ENCODE data around the gene CCDC178. TPM values are rescaled to one million over a fixed set of nuclear protein-coding genes. Genes with fewer than 3 reads are reported as not detected.

The CCDC178 gene
- total RNA-seq, 1 donor, result 0.43 TPM

GRCh38 chr18:32909798-32910561, 530.5 kb downstream of the CCDC178 start:
- no peak overlapping the region for H3K4me3 ChIP-seq (ENCODE audit: low read depth, low read length)
- DNase-seq (ENCODE audit: low read depth), result no peak
- TF ChIP-seq CTCF (IDR thresholded peaks at IDR 0.05; ENCODE audit: insufficient read depth, low read depth, low read length), result no peak

- H3K4me3 ChIP-seq (ENCODE audit: low read depth, low read length), result no peak overlapping the region
- TF ChIP-seq CTCF (IDR thresholded peaks at IDR 0.05; ENCODE audit: insufficient read depth, low read depth, low read length), result no peak
- no peak for DNase-seq (ENCODE audit: low read depth)
Observed at GRCh38 chr18:32908424-32908805, 532.1 kb downstream of the CCDC178 start.

GRCh38 chr18:32907648-32908423, 532.7 kb downstream of the CCDC178 start:
- no peak for TF ChIP-seq CTCF (IDR thresholded peaks at IDR 0.05; ENCODE audit: insufficient read depth, low read depth, low read length)
- DNase-seq (ENCODE audit: low read depth), result no peak
- H3K4me3 ChIP-seq (ENCODE audit: low read depth, low read length), result no peak overlapping the region

DNA sequence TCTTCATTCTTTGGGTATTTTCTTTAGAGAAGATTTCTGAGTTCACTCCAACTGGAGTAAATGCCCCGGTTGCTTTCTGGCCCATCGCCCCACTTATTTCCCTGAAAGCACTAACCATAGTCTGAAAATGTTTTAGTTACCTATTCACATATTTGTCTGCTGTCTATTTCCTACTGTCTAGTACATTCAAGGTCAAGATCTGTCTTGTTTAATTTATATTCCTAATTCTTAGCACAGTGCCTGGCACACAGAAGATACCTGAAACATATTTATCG, 533.3 kb downstream of the CCDC178 start:
- H3K4me3 ChIP-seq (ENCODE audit: low read depth, low read length), result no peak overlapping the region
- no peak for TF ChIP-seq CTCF (IDR thresholded peaks at IDR 0.05; ENCODE audit: insufficient read depth, low read depth, low read length)
- DNase-seq (ENCODE audit: low read depth), result no peak

- no peak for TF ChIP-seq CTCF (IDR thresholded peaks at IDR 0.05; ENCODE audit: insufficient read depth, low read depth, low read length)
- no peak overlapping the region for H3K4me3 ChIP-seq (ENCODE audit: low read depth, low read length)
- DNase-seq (ENCODE audit: low read depth), result no peak
Observed at GRCh38 chr18:32906506-32907310, 533.8 kb downstream of the CCDC178 start.

- no peak overlapping the region for H3K4me3 ChIP-seq (ENCODE audit: low read depth, low read length)
- no peak for TF ChIP-seq CTCF (IDR thresholded peaks at IDR 0.05; ENCODE audit: insufficient read depth, low read depth, low read length)
Observed at GRCh38 chr18:32905651-32906050, 534.9 kb downstream of the CCDC178 start.

More at GRCh38 chr18:32905651-32906050, 534.9 kb downstream of the CCDC178 start:
- no peak for DNase-seq (ENCODE audit: low read depth)

All from fibroblast of villous mesenchyme (primary cell).